WTC11 (cell line): ENCODE measurements around the gene ZNF716.

ENCODE experiments used
- ATF1 ChIP-seq: sonication (generic); formaldehyde crosslinking; IDR thresholded peaks from 2 replicates; pipeline ENCODE4 v1.8.1; 2023; ENCODE audit warnings: mild to moderate bottlenecking, moderate library complexity, missing genetic modification reagents
- CTCF ChIP-seq: fragments of 200-600 bp; IDR thresholded peaks from 2 replicates; pipeline ENCODE4 v1.8.0; 2022; ENCODE audit warnings: antibody characterized with exemption
- ESRRA ChIP-seq: sonication (generic); formaldehyde crosslinking; IDR thresholded peaks from 2 replicates; pipeline ENCODE4 v1.8.1; 2022; ENCODE audit warnings: mild to moderate bottlenecking, missing genetic modification reagents, borderline replicate concordance

DNA sequence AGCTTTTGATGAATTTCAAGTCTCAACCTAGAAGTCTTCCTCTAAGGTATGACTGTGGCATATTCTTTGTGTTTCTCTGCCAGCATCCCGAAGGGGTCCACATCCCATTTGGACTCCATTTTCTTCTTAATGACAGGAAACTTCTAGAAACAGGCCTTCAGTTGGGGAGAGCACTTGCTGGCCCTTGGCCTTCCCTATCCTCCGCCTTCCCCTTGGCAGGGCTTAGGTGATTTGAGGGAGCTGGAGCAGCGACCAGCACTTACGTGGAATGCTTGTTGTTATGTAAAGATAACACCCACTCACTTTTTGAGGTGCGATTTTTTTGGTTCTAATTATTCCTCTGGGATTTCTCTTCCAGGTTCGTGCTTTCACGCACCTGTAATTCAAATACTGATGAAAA, 42.9 kb upstream of the ZNF716 start:
- no peak for TF ChIP-seq ESRRA
- no peak for TF ChIP-seq ATF1 (CRISPR knock-in tag)
- no peak for TF ChIP-seq CTCF
